Mammary epithelial cell (primary cell): ENCODE results near the gene STX2.

Experiments used
- EZH2 ChIP-seq: IDR thresholded peaks from 2 replicates; pipeline ENCODE4 v1.6.1; 2012; ENCODE audit warnings: low read length, inconsistent platforms, borderline replicate concordance
- TF ChIP-seq, protein P1 (sequence below), 2 donors: IDR thresholded peaks in 1 of 2; conservative IDR thresholded peaks in 1 of 2; 2 replicates each; pipeline ENCODE4 v1.5.1; 2011 to 2012; ENCODE audit warnings: inconsistent platforms in 2 of 2, low read length in 2 of 2, mild to moderate bottlenecking in 2 of 2, control low read depth in 1 of 2, low read depth in 1 of 2; ENCODE audit not compliant: insufficient read depth in 1 of 2; ENCODE audit errors: extremely low read depth in 1 of 2

GRCh38 chr12:130783110-130783715 lies 55.8 kb downstream of the STX2 start:
- TF ChIP-seq, protein P1, sequence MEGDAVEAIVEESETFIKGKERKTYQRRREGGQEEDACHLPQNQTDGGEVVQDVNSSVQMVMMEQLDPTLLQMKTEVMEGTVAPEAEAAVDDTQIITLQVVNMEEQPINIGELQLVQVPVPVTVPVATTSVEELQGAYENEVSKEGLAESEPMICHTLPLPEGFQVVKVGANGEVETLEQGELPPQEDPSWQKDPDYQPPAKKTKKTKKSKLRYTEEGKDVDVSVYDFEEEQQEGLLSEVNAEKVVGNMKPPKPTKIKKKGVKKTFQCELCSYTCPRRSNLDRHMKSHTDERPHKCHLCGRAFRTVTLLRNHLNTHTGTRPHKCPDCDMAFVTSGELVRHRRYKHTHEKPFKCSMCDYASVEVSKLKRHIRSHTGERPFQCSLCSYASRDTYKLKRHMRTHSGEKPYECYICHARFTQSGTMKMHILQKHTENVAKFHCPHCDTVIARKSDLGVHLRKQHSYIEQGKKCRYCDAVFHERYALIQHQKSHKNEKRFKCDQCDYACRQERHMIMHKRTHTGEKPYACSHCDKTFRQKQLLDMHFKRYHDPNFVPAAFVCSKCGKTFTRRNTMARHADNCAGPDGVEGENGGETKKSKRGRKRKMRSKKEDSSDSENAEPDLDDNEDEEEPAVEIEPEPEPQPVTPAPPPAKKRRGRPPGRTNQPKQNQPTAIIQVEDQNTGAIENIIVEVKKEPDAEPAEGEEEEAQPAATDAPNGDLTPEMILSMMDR (conservative IDR thresholded peaks at IDR 0.05 in 1 of 2, IDR thresholded peaks at IDR 0.05 in 1 of 2; ENCODE audit: extremely low read depth in 1 of 2, insufficient read depth in 1 of 2, low read depth in 1 of 2, low read length in 2 of 2): no peak
- no peak for TF ChIP-seq EZH2
